Fibroblast of skin of right biceps (primary cell): ENCODE measurements around the gene SSNA1.

Experiments
- DNase-seq: peaks from one replicate; pipeline ENCODE4 v3.0.0-alpha.2; 2013

SSNA1 gene

GRCh38 chr9:137184881-137185660 is 3.4 kb upstream of the SSNA1 start:
- no peak for DNase-seq

GRCh38 chr9:137185921-137186320 is 2.6 kb upstream of the SSNA1 start:
- no peak for DNase-seq

- DNase-seq, result no peak
These were observed 2.1 kb upstream of the SSNA1 start for GRCh38 chr9:137186385-137186784.

DNA sequence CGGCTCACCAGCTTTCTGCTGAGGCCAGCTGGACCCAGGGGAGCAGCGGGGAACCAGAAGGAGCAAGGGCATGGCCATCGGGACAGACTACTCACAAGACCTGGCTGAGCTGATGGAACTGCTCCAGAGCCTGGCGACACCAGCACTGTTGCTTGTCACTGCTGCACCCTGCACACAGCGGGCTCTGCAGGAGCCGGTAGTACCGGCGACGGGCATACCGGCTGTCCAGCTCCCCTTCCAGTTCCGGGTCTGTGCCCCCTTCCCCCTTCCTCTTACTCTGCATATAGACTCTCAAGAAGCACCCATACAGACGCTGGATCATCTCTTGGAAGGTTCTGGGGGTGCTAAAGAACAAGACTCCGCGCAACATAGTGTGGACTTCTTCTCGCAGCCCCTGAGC is 1.1 kb upstream of the SSNA1 start:
- no peak for DNase-seq

DNA sequence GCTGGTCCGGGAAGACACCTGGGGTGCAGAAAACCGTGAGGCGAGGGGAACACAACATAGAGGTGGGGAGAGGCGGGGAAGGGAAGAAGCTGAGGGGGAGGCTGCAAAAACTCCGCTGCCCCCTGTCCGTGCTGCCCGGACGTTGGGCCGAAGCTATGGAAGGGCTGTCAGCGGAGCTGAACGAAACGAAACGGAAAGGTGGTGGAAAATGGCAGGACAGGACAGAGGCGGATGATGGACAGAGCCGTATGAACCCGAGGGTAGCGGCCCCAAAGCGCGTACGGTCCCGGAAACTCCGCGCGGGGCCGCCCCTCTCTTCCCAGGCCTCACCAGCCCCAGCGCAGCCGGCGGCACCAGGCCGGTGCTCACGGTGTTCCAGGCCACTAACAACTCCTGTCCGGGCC is 388 bp upstream of the SSNA1 start:
- DNase-seq, result no peak

GRCh38 chr9:137189297-137190295 is 1.1 kb downstream of the SSNA1 start:
- no peak for DNase-seq

DNA sequence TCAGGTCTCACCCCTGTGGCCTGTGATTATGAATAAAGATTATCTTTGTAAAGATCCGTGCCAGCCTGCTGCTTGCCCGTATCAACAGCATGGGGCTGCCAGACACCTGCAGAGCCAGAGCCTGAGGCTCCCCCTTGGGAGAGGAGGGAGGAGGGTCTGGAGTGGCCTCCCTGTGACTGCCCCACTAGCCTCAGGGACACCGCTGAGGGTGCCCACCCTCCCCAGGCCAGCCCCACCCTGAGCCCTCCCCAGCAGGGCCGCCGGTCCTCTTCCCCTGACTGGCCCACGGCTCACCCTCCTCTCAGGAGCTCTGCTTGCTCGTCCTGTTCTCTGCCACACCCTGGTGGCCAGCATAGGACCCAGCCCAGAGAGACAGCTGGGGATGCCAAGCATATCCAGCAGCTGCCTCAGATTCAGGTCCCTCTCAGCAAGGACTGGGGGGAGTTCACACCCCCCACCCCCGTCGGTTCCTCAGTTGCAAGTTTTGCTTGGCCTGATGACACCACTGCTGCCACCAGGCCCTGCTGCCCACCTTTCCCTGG is 1.9 kb downstream of the SSNA1 start:
- DNase-seq, result no peak

- DNase-seq, result no peak
These were observed 2.8 kb downstream of the SSNA1 start for GRCh38 chr9:137191245-137191644.

- DNase-seq, result no peak
These were observed 3.4 kb downstream of the SSNA1 start for GRCh38 chr9:137191691-137192447.

- DNase-seq, result no peak
These were observed 3.9 kb downstream of the SSNA1 start for GRCh38 chr9:137192448-137192780.

GRCh38 chr9:137192859-137193258 is 4.4 kb downstream of the SSNA1 start:
- DNase-seq, result no peak

DNA sequence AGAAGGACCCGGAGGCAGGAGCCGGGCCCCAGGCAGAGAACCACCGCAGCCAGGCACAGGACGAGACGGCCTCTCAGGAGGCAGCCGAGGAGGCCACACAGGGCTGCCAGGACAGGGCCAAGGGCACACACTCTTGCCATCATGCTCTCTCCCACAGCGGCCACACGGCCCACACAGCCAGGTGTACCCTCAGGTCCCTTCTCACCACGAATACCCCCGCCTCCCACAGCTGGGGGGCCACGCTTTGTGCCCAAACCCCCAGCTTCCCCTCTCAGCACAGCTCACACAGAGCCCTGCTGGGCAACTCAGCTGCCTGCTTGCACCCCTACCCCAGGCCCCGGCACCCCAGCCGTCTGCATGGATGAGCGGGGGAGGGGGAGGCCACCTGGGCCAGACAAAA is 5.3 kb downstream of the SSNA1 start:
- DNase-seq, result no peak

DNA sequence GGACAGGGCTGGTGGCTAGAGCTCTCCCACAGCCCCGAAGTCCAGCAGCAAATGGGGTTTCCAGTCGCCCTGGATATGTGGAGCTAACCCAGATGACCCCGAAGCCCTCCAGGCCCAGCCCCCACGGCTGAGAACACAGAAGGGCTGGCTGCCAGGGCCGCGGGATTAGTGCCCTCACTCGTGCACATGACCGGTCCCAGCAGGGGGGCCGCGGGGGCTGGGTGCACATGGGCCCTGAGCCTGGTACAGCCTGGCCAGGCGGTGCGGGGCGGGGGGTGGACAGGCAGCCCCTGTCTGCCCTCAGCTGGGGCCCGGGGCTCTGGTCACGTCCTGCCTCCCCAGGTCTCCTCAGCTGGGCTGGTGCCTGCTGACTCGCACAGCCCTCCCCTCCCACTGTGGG is 5.9 kb downstream of the SSNA1 start:
- no peak for DNase-seq

GRCh38 chr9:137194909-137195308 is 6.4 kb downstream of the SSNA1 start:
- no peak for DNase-seq

GRCh38 chr9:137195525-137196220 is 7.2 kb downstream of the SSNA1 start:
- DNase-seq, result no peak

GRCh38 chr9:137198051-137198901 is 9.8 kb downstream of the SSNA1 start:
- no peak for DNase-seq

DNA sequence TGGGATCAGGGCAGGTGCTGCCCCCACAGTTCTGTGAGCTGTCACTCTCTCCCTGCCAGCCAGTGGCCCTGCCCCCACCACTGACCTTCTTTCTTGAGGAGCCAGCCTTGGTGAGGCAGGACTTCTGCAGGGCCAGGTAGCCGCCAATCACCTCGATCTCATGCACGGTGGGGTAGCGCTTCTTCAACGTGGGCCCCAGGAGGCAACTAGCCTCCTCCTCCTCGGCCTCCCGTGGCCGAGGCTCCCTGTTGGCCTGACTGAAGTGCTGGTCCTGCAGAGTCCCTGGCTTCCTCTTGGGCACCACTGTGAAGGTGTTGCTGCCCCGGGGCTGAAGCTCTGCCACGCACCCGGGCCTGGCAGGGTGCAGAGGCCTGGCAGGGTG is 10.4 kb downstream of the SSNA1 start:
- DNase-seq, result no peak

DNA sequence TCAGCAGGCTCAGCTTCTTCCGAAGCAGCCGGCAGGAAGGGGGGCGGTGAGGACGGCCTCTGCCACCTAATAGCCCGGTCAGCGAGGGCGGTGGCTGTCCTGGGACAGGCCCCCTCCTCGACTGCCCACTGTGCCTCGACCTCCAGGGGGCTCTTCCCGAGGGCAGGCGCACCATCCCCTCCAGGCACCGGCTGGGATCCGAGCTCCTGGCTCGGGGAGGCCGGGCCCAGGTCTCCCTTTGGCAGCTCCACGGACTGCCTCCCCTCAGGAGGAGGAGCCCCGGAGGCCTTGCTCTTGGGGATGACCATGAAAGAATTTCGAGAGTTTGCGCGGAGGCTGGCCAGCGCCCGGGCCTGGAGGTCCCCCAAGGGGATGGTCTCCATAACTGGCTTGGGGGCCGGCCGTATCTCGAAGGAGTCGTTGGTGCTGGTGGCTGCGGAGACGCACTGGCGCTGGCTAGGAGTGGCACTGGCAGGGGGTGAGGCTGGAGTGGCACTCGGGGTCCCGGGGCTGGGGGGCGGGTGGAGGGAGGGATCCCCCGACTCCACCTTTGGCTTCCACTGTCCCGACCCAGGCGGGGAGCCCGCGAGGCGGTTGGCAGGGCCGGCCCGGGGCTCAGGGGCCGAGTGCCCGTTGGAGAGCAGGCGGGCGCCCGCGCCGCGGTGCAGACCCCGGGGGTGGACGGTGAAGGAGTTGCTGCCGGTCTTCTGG is 11.1 kb downstream of the SSNA1 start:
- DNase-seq, result no peak

GRCh38 chr9:137200311-137201204 is 12.1 kb downstream of the SSNA1 start, which contains the start of gene TPRN:
Gene TPRN, minus strand, starts transcription at chr9:137200741. Its CDS starts 30 bp downstream, at chr9:137200711.
- peak; percentile 100 for DNase-seq
